Stimulated activated CD4-positive, alpha-beta T cell treated with anti-CD3 and anti-CD28 coated beads, Interleukin-2, amount 100 ng/mL, for 48 hours (primary cell): ENCODE data around the gene MMP24OS.

Experiments
- DNase-seq, 2 donors: peaks; one replicate each; pipeline ENCODE4 v3.0.0-alpha.2; 2020

The MMP24OS gene

GRCh38 chr20:35290186-35290886 is 12.4 kb upstream of the MMP24OS start:
- DNase-seq = no peak

- no peak for DNase-seq
These were observed 10.6 kb upstream of the MMP24OS start for GRCh38 chr20:35288325-35289060.

- DNase-seq = no peak
These were observed 9.8 kb upstream of the MMP24OS start for GRCh38 chr20:35287509-35288324.

GRCh38 chr20:35286899-35287508 is 9.1 kb upstream of the MMP24OS start:
- no peak for DNase-seq

- DNase-seq = no peak
These were observed 8.4 kb upstream of the MMP24OS start for GRCh38 chr20:35286077-35286898.

DNA sequence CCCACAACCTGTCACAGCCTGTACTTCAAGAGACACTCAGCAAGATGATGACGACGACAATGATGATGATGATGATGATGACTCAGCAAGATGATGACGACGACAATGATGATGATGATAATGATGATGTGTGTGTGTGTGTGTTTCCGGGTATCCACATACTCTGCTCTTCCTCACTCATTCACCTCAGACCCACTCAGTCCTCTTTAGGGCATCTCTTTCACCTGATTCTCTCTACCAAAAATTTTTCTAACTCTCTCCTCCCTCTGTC is 7.8 kb upstream of the MMP24OS start:
- no peak for DNase-seq

GRCh38 chr20:35284992-35285805 is 7.3 kb upstream of the MMP24OS start:
- DNase-seq = no peak

GRCh38 chr20:35284267-35284991 is 6.5 kb upstream of the MMP24OS start, which contains the start of gene EIF6:
Gene EIF6 (minus strand): TSS chr20:35284772. CDS start chr20:35284487, 285 bp downstream.
- DNase-seq = peak; percentile 70 to 73

GRCh38 chr20:35283441-35284266 is 5.7 kb upstream of the MMP24OS start:
- DNase-seq = peak in 1 of 2 donors; percentile 24

- no peak for DNase-seq
These were observed 3.7 kb upstream of the MMP24OS start for GRCh38 chr20:35281506-35282101.

DNA sequence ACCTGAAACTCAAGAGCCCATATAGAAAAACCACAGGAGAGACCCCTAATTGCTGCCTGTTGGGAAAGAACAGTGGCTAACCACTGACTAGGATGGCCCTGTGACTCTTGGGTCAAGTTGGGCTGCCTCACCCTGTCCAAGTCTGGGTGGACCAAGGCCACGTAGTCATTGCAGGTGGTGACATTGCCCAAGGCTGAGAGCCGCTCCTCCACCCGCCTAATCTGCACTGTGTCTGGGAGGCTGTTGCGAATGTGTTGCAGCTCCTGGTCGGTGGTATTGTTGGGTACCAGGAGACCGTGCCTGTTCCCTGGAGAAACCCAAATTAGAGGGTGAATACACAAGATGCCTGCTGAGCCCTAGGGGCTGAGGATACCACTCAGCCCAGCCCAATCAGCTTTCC is 2.6 kb upstream of the MMP24OS start:
- no peak for DNase-seq

- DNase-seq = no peak
These were observed 1.7 kb upstream of the MMP24OS start for GRCh38 chr20:35279533-35280174.

DNA sequence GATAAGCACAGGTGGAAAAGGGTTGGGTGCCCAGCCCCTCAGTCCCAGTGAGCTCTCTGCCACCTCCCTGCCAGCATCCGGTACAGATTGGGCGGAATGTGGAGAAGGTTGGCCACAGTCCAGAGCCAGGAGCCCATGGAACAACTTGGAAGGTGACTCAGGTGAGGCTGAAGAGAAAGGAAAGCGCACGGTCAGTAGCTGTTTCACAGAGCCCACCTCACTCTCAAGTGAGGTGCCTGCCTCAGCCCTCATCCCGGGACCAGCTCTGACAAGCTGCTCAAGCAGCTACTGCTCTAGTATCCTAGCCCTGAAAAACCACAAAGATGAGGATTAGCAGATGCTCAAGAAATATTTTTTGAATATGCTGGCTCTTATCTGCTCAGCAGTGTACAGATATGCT is 1.1 kb upstream of the MMP24OS start:
- no peak for DNase-seq

- no peak for DNase-seq
These were observed 795 bp downstream of the MMP24OS start for GRCh38 chr20:35277127-35277526.

DNA sequence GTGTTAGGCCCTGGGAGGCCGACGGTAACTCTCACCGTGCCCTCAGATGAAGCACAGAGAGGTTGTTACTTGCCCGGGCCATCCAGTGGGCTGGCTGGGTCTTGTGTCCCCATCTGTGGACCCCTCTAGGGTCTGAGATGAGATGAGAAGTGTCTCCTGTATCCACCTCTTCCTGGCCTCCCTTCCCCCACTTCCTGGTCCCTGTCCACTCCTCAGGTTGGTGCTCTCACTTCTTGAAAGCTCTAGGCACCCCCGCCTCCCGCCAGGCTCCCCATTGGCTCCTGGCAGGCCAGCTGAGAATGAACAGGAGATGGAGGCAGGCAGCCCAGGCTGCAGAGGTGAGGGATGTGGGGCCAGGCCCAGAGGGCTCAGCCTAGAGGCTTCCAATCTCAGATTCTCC is 1.5 kb downstream of the MMP24OS start:
- no peak for DNase-seq

- no peak for DNase-seq
These were observed 2.1 kb downstream of the MMP24OS start for GRCh38 chr20:35275741-35276251.

DNA sequence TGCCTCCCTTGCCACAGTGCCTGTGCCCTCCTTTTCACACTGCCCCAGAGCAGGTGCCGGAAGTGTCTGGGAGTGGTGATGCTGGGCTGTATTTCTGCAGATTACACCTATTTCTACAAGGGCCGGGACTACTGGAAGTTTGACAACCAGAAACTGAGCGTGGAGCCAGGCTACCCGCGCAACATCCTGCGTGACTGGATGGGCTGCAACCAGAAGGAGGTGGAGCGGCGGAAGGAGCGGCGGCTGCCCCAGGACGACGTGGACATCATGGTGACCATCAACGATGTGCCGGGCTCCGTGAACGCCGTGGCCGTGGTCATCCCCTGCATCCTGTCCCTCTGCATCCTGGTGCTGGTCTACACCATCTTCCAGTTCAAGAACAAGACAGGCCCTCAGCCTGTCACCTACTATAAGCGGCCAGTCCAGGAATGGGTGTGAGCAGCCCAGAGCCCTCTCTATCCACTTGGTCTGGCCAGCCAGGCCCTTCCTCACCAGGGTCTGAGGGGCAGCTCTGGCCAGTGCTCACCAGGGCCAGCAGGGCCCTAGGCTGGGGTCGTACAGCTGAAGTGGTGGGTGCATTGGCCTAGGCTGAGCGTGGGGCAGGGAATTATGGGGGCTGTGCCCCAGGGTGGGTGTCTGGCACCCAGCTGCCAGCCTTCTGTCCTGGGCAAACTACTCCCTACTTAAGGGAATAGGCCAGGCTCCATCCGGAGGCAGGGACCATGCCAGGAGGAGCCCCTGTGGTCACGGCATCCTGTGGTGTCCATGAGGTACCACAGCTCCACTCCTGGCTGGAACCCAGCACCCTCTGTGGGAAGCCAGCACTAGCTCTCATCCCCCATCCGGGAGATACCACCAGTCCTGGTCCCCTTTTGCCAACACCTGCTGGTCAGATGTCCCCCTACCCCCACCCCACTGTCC is 3.5 kb downstream of the MMP24OS start:
- DNase-seq = no peak
